GM19193 (cell line): Measurements from ENCODE around the gene KIRREL3.

ENCODE experiments used
- POLR2A ChIP-seq: IDR thresholded peaks from 4 replicates; pipeline ENCODE4 v1.6.1; 2011; ENCODE audit not compliant: insufficient read depth, insufficient read length; ENCODE audit errors: extremely low read depth

KIRREL3 gene

DNA sequence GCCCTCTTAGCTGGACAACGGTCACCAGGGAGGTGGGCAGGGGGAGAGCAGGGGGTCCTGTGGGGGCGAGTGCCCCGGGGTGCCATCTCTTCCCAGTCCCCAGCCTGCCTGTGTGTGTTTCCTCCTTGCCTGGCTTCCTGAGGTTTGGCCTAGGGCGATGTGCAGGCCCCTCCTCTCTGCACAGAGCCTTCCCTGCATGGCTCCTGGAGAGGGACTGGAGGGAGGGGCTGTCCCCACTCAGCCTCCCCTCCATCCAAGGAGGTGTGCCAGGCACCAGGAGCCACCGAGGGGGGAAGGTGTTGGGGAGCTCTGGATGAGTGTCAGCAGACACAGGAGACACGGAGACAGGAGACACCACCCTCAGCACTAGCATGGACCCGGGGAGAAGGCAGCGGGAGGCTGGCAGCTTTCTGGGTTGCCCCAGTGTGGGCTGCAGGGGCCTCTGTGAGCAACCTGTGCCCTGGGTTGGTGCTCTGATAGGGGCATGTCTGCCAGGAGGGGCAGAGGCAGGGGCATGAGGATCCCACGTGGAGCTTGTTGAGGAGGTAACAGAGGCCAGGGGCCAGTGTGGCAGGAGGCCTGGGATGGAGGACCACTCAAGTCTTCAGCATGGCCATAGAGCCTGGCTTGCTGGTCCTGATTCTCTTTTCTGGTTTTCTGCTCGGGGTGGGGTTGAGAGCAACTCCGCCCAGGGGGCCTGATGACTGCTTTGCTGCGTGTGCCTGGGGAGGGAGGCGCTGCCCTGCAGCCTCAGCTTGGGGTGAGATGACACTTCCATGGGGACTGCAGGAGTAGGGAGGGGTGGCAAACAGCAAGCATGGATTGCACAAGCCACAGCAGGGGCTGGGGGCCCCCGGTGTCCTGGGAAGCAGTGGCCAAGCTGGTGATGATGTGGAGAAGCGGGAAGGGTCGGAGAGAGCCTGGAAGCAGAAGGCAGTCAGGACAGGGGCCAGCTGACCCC is 566.3 kb downstream of the KIRREL3 start:
- TF ChIP-seq POLR2A: no peak

DNA sequence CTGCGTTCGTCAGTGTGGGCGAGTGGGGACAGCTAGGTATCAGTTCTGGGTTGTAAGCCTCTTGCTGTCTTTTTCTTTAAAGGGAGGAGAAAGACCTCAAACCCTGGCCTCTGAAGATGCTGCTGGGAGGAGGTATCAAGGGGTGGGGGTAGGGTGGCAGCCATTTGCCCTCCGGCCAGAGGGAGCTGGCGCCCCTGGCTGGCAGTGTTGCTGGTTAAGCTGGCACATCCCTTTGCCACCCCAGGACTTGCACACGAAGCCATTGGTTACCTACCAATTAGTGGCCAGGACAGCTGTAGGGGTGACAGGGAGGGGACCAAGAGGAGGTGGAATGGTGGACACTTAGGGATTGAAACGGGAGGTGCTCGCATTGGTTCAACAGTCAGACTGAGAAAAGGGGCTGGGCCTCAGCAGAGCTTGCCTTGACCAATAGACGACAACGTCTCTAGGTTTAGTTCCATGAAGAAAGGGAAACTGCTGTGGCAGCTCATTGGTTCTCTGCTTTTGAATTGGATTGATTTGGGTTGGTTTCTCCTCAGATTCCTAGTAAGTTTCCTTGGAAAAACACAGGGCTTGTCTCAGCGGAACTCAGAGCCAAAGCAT is 567.2 kb downstream of the KIRREL3 start:
- no peak for TF ChIP-seq POLR2A

DNA sequence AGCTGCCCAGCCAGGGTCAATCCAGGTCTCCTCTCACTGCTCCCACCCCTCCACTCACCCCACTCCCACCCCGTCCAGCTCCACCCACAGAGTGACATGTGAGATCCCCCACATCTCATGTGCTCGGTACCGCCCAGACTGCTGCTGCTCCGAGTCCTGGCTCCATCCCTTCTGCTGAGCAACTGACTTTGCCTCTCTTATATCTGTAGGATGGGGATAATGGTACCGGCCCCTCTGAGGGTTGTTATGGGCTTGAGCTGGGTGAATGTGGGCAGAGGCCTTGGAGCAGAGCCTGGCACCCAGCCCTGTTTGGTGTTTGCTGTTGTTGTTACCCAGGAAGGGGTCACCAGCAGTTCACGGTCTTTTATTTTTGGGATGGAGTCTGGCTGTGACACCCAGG is 568.0 kb downstream of the KIRREL3 start:
- TF ChIP-seq POLR2A: no peak

DNA sequence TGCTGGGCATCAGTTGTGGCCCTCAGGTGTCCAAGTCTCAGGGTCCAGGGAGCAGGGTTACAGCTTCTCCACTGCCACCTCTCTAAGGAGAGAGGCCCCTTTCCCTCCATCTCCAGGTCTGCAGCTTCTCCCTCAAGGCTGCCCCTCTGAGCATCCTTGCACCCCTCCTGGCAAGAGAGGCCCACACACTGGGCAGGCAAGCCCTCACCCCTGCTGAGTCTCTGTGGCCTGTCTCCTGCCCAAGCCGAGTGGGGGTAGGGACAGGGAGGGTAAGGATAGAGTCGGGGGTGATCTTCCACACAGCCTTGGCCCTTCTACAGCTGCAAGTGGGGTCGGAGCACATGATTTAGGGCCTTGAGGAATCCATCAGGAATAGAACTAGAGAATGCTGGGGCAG is 568.5 kb downstream of the KIRREL3 start:
- no peak for TF ChIP-seq POLR2A

DNA sequence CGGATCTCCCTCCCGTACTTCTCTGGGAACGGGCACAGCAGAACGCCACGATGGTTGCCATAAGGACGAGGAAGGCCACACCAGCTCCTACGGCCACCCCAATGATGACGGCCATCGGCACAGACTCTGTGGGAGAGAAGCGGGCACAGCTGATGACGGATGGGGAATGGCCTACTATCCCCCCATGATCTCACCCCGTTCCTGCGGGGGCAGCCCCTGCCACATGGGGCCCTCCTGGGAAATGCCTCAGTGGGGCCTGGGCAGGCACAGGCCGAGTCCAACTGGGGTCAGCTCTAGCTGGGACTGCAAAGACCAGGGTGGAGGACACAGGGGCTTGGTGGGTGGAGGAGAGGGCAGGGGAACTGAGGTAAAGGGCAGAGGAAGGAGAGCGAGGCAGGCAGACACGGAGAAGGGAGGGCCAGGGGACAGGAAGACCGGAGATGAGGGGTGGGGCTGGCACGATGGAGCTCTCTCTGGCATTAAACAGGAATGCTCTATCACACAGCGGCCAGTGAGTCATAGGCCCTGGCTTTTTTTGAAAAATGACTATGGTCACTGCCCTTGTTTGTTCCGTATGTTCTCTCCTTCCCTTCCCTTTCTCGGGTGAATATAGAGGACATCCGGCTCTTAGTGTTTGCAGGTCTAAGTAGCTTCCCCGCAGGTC is 569.0 kb downstream of the KIRREL3 start:
- no peak for TF ChIP-seq POLR2A

GRCh38 chr11:126430581-126431335 is 569.8 kb downstream of the KIRREL3 start:
- no peak for TF ChIP-seq POLR2A

- no peak for TF ChIP-seq POLR2A
Measured at GRCh38 chr11:126426820-126427749, 573.5 kb downstream of the KIRREL3 start.

DNA sequence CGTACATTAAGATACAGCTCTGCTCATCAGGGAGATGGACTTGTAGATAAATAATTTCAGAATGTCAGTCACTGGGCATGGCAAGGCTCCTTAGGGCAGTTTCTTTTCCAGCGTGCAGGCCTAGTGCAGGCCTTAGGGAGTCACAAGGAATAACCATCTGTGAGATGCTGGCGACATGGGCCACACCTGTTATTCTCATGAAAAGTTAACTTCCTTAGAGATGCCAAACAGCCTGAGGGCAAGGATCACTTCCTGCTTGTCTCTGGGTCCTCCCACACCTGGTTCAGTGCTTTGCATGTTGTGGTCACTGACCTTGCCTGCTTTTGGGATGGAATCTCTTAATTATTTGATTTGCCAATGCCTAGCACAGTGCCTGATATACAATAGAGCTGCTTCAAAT is 574.5 kb downstream of the KIRREL3 start:
- TF ChIP-seq POLR2A: no peak

GRCh38 chr11:126424471-126425039 is 576.0 kb downstream of the KIRREL3 start:
- TF ChIP-seq POLR2A: no peak

DNA sequence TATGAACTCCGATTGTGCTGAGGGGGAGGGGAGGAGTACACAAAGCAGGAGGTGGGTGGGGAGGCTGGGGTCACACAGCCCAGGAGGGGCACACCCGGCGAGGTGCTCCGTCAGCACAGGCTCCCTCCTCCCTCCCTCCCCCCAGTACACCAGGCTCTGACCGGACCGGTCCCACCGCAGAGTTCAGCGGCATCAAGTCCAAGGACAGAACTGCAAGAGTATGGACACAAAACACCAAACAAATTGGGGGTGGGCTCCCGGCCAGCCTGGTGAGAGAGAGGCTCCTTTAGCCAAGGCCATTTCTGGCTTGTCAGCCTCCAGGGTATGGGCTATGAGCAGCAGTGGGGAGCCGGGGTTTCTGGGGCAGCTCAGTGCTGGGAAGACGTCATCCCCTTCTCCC is 576.8 kb downstream of the KIRREL3 start:
- no peak for TF ChIP-seq POLR2A

- TF ChIP-seq POLR2A: no peak
Measured at GRCh38 chr11:126423154-126423553, 577.4 kb downstream of the KIRREL3 start.

DNA sequence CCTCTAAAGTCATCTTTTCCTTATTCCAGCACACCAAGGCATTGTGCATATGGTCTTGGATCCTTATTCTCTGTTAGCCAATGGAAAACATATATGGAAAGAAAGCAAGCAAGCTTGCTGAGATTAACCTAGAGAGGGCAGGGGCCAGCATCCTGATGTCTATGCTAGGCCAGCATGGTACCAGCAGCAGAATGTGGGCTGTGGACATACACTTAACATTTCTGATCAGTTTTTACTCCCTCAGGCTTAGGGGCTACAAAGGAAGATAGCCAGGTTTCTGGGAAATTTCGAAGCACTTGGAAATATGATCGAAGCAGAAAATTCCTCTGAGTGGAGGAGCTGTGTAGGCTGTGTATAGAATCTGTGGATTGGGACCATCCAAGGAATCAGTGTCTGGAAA is 578.1 kb downstream of the KIRREL3 start:
- TF ChIP-seq POLR2A: no peak

DNA sequence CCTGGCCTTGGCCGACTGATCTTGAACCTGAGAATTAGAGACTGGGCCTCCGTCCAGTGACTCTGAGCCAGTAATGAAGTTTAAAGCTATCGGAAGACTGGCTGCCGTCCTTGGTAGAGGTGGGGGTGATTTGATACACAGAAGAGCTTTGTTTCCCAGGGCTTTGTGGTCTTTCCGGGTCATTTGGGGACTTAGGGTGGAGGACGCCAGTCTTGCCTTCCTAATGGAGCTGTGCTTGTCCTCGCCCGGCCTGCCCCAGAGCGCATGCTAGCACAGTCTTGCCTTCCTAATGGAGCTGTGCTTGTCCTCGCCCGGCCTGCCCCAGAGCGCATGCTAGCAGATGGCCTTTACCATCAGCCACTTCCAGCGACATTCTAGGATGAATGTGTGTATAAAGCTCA is 579.3 kb downstream of the KIRREL3 start:
- no peak for TF ChIP-seq POLR2A
